COR-L47 (cell line): Measurements from ENCODE around the gene FSTL1.
A peak's percentile ranks its signal among the peaks of the same experiment; 100 is the strongest.

Experiments used
- DNase-seq: peaks from one replicate; lab custom pipeline; 2025; lab: John Stamatoyannopoulos, UW

Gene FSTL1

GRCh38 chr3:120450600-120451271, at the start of gene FSTL1:
Gene FSTL1 (minus strand): TSS chr3:120450992. CDS start chr3:120450746, 246 bp downstream.
- peak; percentile 37 for DNase-seq

- DNase-seq: no peak
These were observed 48.0 kb upstream of the FSTL1 start for GRCh38 chr3:120498556-120499346.

GRCh38 chr3:120497818-120498217, 47.0 kb upstream of the FSTL1 start:
- no peak for DNase-seq

GRCh38 chr3:120497336-120497735, 46.5 kb upstream of the FSTL1 start:
- no peak for DNase-seq

- DNase-seq: no peak
These were observed 45.6 kb upstream of the FSTL1 start for GRCh38 chr3:120496278-120497002.

- no peak for DNase-seq
These were observed 45.0 kb upstream of the FSTL1 start for GRCh38 chr3:120495809-120496208.

- no peak for DNase-seq
These were observed 41.3 kb upstream of the FSTL1 start for GRCh38 chr3:120492103-120492502.

GRCh38 chr3:120489421-120489820, 38.6 kb upstream of the FSTL1 start:
- no peak for DNase-seq

GRCh38 chr3:120488296-120488695, 37.5 kb upstream of the FSTL1 start:
- no peak for DNase-seq

GRCh38 chr3:120487191-120487650, 36.4 kb upstream of the FSTL1 start:
- no peak for DNase-seq

GRCh38 chr3:120481081-120481480, 30.3 kb upstream of the FSTL1 start:
- no peak for DNase-seq

GRCh38 chr3:120477781-120478180, 27.0 kb upstream of the FSTL1 start:
- DNase-seq: no peak

GRCh38 chr3:120475722-120476377, 25.1 kb upstream of the FSTL1 start:
- no peak for DNase-seq

GRCh38 chr3:120473896-120474675, 23.3 kb upstream of the FSTL1 start:
- no peak for DNase-seq

GRCh38 chr3:120473389-120473788, 22.6 kb upstream of the FSTL1 start:
- no peak for DNase-seq

- no peak for DNase-seq
These were observed 21.5 kb upstream of the FSTL1 start for GRCh38 chr3:120472121-120472844.

GRCh38 chr3:120471643-120472042, 20.9 kb upstream of the FSTL1 start:
- DNase-seq: no peak

GRCh38 chr3:120470870-120471269, 20.1 kb upstream of the FSTL1 start:
- DNase-seq: no peak

- no peak for DNase-seq
These were observed 19.1 kb upstream of the FSTL1 start for GRCh38 chr3:120469882-120470301.

- DNase-seq: no peak
These were observed 18.6 kb upstream of the FSTL1 start for GRCh38 chr3:120469440-120469839.
